K562 (cell line): ENCODE results near the gene CEP131. TPM values are rescaled to one million over a fixed set of nuclear protein-coding genes. Genes with fewer than 3 reads are reported as not detected.

Experiments used
- ATAC-seq: fragments of 200-7000 bp; cut with Tn5 transposase; 3 replicates; pipeline ENCODE4 v1.9.1; 2020; ENCODE audit warnings: moderate library complexity
- BruUV-seq: library from RNA; stranded (reverse); fragments of 400-500 nt; replicated peaks from 2 replicates; lab custom pipeline; 2021; lab: Mats Ljungman, UMichigan
- CTCF ChIA-PET: fragments of 300-600 bp; formaldehyde crosslinking; extraction: SDS; loops from one replicate; lab custom pipeline; 2021; ENCODE audit warnings: low intra/inter-chr PET ratio; lab: Yijun Ruan, JAX
- POLR2A ChIA-PET: fragments of 300-600, 350-650 bp; sonication (Branson Sonifier 250); formaldehyde crosslinking; extraction: SDS; loops from one replicate; lab custom pipeline; 2021; ENCODE audit warnings: antibody characterized with exemption, inconsistent platforms; lab: Yijun Ruan, JAX
- DNase-seq, 4 experiments: peaks; one replicate each; pipeline versions ENCODE4 v3.0.0 to v3.0.0-alpha.2; 2011 to 2018; ENCODE audit warnings: low spot score in 3 of 4, mixed read lengths in 3 of 4; ENCODE audit errors: extremely low read depth in 1 of 4
- FAIRE-seq: peaks from 2 replicates; lab custom pipeline; 2011; peaks lifted over from hg19 to GRCh38; lab: Jason Lieb, UNC
- H2AFZ ChIP-seq: 2 replicates; pipeline ENCODE4 v1.6.0; 2011; ENCODE audit warnings: low read depth, low read length, control low read depth, inconsistent platforms
- H3K27ac ChIP-seq: fragments of 200-600 bp; 3 replicates; pipeline ENCODE4 v1.8.0; 2011; ENCODE audit warnings: low read depth, mild to moderate bottlenecking, control low read depth, inconsistent platforms, low read length, moderate library complexity, mixed read lengths; ENCODE audit errors: extremely low read depth
- H3K27me3 ChIP-seq, 2 experiments: fragments of 300-600 bp in 1 of 2; 2 replicates in 1 of 2; 3 replicates in 1 of 2; pipeline versions ENCODE4 v1.6.0 to v1.8.0; 2011; ENCODE audit warnings: inconsistent platforms in 2 of 2, low read length in 2 of 2, mild to moderate bottlenecking in 1 of 2, mixed read lengths in 1 of 2, moderate library complexity in 1 of 2; ENCODE audit not compliant: control insufficient read depth in 2 of 2, insufficient read depth in 2 of 2
- H3K36me3 ChIP-seq: fragments of 300-600 bp; 3 replicates; pipeline ENCODE4 v1.8.0; 2011; ENCODE audit warnings: mild to moderate bottlenecking, low read length, inconsistent platforms; ENCODE audit not compliant: control insufficient read depth, insufficient read depth
- H3K4me1 ChIP-seq, 2 experiments: fragments of 200-600 bp in 1 of 2; replicated peaks in 1 of 2; 2 replicates in 1 of 2; 3 replicates in 1 of 2; pipeline versions ENCODE4 v1.5.1 to v1.8.0; 2011; ENCODE audit warnings: inconsistent platforms in 2 of 2, low read length in 2 of 2, mild to moderate bottlenecking in 1 of 2, mixed read lengths in 1 of 2, moderate library complexity in 1 of 2; ENCODE audit not compliant: control insufficient read depth in 2 of 2, insufficient read depth in 2 of 2
- H3K4me2 ChIP-seq: 2 replicates; pipeline ENCODE4 v1.6.1; 2011; ENCODE audit warnings: low read length, control low read depth, inconsistent platforms, mixed read lengths; ENCODE audit not compliant: insufficient read depth
- H3K4me3 ChIP-seq: fragments of 200-600 bp; sonication (generic), shearing (Covaris generic); 2 replicates; pipeline ENCODE4 v1.5.1; 2016; ENCODE audit warnings: control low read depth, inconsistent platforms
- H3K79me2 ChIP-seq: fragments of 200-600 bp; 3 replicates; pipeline ENCODE4 v1.8.0; 2011; ENCODE audit warnings: low read length, inconsistent platforms; ENCODE audit not compliant: control insufficient read depth, insufficient read depth
- H3K9ac ChIP-seq, 2 experiments: 2 replicates each; pipeline versions ENCODE4 v1.6.0 to v1.6.1; 2011; ENCODE audit warnings: low read depth in 2 of 2, low read length in 2 of 2, control low read depth in 1 of 2, inconsistent platforms in 1 of 2, mild to moderate bottlenecking in 1 of 2, mixed read lengths in 1 of 2; ENCODE audit not compliant: insufficient read depth in 1 of 2
- H3K9me1 ChIP-seq: one replicate; pipeline ENCODE4 v1.6.0; 2011; ENCODE audit warnings: inconsistent platforms, mild to moderate bottlenecking, low read length, moderate library complexity; ENCODE audit not compliant: control insufficient read depth, insufficient read depth
- H3K9me3 ChIP-seq: replicated peaks from 2 replicates; pipeline ENCODE4 v1.5.1; 2011; ENCODE audit warnings: low read depth, low read length, inconsistent platforms; ENCODE audit not compliant: control insufficient read depth, insufficient read depth
- H4K20me1 ChIP-seq: replicated peaks from 2 replicates; pipeline ENCODE4 v1.6.1; 2011; ENCODE audit warnings: low read length, inconsistent platforms, mixed read lengths; ENCODE audit not compliant: control insufficient read depth, insufficient read depth
- ELF4 ChIP-seq: fragments of 450-650 bp; formaldehyde crosslinking; IDR thresholded peaks from 2 replicates; pipeline ENCODE4 v1.4.0; 2022; ENCODE audit warnings: missing genetic modification characterization
- HDAC6 ChIP-seq: IDR thresholded peaks from 2 replicates; pipeline ENCODE4 v1.6.1; 2012; ENCODE audit warnings: low read depth, mild to moderate bottlenecking, control low read depth, inconsistent platforms, low read length, moderate library complexity
- KDM1A ChIP-seq, 2 experiments: fragments of 450-650 bp; IDR thresholded peaks; 2 replicates each; pipeline ENCODE4 v1.6.1; 2016; ENCODE audit warnings: mild to moderate bottlenecking in 2 of 2
- KLF16 ChIP-seq: IDR thresholded peaks from 2 replicates; pipeline ENCODE4 v1.6.1; 2016; ENCODE audit warnings: antibody characterized with exemption
- MYBL2 ChIP-seq, 2 experiments: fragments of 450-650 bp in 1 of 2; sonication (generic) in 1 of 2; formaldehyde crosslinking in 1 of 2; IDR thresholded peaks; 2 replicates each; pipeline versions ENCODE4 v1.6.1 to v1.8.1; 2017 to 2022; ENCODE audit warnings: borderline replicate concordance in 1 of 2, inconsistent platforms in 1 of 2, low read depth in 1 of 2, mild to moderate bottlenecking in 1 of 2, missing genetic modification reagents in 1 of 2, moderate library complexity in 1 of 2
- NFRKB ChIP-seq: fragments of 450-650 bp; IDR thresholded peaks from 2 replicates; pipeline ENCODE4 v1.6.1; 2016; ENCODE audit warnings: low read depth
- PHF20 ChIP-seq: fragments of 450-650 bp; IDR thresholded peaks from 2 replicates; pipeline ENCODE4 v1.6.1; 2018; ENCODE audit not compliant: partially characterized antibody
- POLR3A ChIP-seq: IDR thresholded peaks from 2 replicates; pipeline ENCODE4 v1.6.1; 2011; ENCODE audit warnings: borderline replicate concordance, mild to moderate bottlenecking, moderate library complexity; ENCODE audit not compliant: insufficient read length, insufficient read depth; ENCODE audit errors: extremely low read depth
- PTBP1 ChIP-seq: fragments of 200-400 bp; formaldehyde crosslinking; IDR thresholded peaks from 2 replicates; pipeline ENCODE4 v1.6.1; 2017; ENCODE audit warnings: low read depth, low read length
- SP1 ChIP-seq: sonication (generic); formaldehyde crosslinking; IDR thresholded peaks from 2 replicates; pipeline ENCODE4 v1.8.1; 2022; ENCODE audit warnings: mild to moderate bottlenecking, missing genetic modification reagents
- WGBS: fragments of 100-300 bp; shearing (Covaris generic); methylation state at CpG from one replicate; pipeline ENCODE4 v1.1.6; 2016; ENCODE audit warnings: low coverage, mixed read lengths; ENCODE audit not compliant: insufficient coverage; ENCODE audit errors: missing lambda C conversion rate; 5-methylcytosine and 5-hydroxymethylcytosine counted together
- in situ Hi-C: fragments of 300-500 bp; cut with MboI; formaldehyde crosslinking; loops from 4 replicates; pipeline ENCODE4 v1.15.0; 2018; ENCODE audit warnings: inconsistent platforms, mixed read lengths
- intact Hi-C: fragments of 100-400 bp; cut with micrococcal nuclease; formaldehyde crosslinking; loops from 2 replicates; pipeline ENCODE4 v1.14.2; 2022
- polyA plus RNA-seq, 8 experiments: library from polyadenylated mRNA; depleted of rRNA in 4 of 8; stranded (reverse) in 5 of 8; unstranded in 3 of 8; fragments of >200 nt; fragmentation: Nextera tagmentation in 2 of 8; fragmentation: Illumina TruSeq in 1 of 8; extraction: Ambion mirVana in 2 of 8; extraction: Trizol in 1 of 8; gene quantifications; 2 replicates each; pipeline versions ENCODE4 v1.2.1 to v1.2.3, GENCODE V29; 2011 to 2014; ENCODE audit warnings: inconsistent platforms in 1 of 8, missing spikeins in 1 of 8
- total RNA-seq, 7 experiments: library from RNA; depleted of rRNA in 6 of 7; stranded (reverse); fragments of >200 nt in 6 of 7; fragmentation: Illumina TruSeq in 2 of 7; extraction: Trizol in 2 of 7; gene quantifications; 2 replicates each; pipeline versions ENCODE4 v1.2.1 to v1.2.3, GENCODE V29; 2011 to 2021; ENCODE audit warnings: low replicate concordance in 1 of 7

Gene CEP131
- total and polyA plus RNA-seq, 9 of the 15 experiments (the other 6 are each of a cell fraction or from before 2014, with no cell fraction given), result 0.24 to 21.2 (median 2.3) TPM

DNA sequence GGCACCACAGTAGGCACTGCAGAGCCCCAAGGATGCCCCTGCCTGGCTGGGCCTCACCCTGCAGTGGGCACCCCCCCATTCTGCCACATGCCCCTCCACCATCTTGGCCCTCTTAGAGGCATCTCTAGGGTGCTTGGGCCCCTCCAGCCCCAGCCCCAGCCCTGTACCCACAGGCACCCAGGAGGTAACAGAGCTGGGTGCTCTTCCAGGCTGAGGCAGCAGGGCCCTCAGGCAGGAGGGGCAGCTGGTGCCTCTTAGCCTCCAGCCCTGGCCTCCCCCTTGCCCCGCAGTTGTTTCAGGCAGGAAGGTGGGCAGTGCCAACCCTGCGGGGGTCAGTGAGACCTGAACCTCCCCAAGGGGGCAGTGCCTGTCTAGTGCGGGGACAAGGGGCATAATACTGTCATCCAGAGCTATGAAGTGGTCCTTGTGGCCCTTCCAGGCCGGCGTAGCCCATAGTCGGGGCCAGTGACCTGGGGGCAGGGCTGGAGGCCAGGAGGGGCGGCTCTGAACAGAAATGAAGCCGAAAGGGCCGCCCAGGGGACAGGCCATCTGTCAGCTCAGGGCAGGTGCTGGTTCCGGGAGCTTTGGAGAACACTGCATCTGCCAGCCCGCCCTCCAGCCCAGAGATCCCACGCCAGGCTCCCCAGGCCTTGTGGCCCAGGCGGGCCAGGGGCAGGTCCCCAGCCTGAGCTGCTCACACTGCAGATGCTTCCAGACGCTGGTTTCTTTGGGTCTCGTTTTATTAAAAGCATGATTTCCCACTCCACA lies 51.9 kb downstream of the CEP131 start (continued):
- TF ChIP-seq KLF16 (no peak), SP1 (no peak), POLR3A (no peak)

DNA sequence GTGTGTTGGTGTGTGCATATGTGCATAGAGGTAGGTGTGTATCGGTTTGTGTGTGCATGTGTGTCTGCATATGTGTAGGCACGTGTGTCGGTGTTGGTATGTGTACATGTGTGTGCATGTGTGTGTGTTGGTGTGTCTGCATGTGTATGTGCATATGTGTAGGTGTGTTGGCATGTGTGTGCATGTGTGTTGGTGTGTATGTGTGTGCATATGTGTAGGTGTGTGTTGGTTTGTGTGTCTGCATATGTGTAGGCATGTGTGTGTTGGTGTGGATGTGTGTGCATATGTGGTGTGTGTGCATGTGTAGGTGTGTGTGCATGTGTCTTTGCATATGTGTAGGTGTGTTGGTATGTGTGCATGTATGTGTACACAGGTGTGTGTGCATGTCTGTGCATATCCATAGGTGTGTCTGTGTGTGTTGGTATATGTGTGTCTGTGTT lies 52.9 kb downstream of the CEP131 start:
- Histone ChIP-seq H3K79me2 (no peaks in the 10 kb centered on the region), H3K36me3 (no peaks in the 10 kb centered on the region), H4K20me1 (0 out of 2 replicates have a peak, but pooled peaks cover 5% of the 10 kb centered on the region), H3K4me1 (peaks cover 0 to 27% of the 10 kb centered on the region in 2 experiments; a peak in 3 of 5 replicates), H3K9ac (no peak overlapping the region), H3K9me1 (no peaks in the 10 kb centered on the region), H3K4me3 (no peak overlapping the region), H3K27ac (no peak overlapping the region), H3K9me3 (no peaks in the 10 kb centered on the region; the same call in none of the 2 replicates), H2AFZ (no peak overlapping the region), H3K27me3 (peaks cover 8 to 49% of the 10 kb centered on the region in 2 experiments; a peak in 3 of 5 replicates), H3K4me2 (no peak overlapping the region)
- 20% methylated on average over 3 of the region's 3 CpGs for WGBS
- ChIA-PET CTCF (no interaction called here), POLR2A (no interaction called here)
- DNase-seq (no peak), FAIRE-seq (no peak), ATAC-seq (no peak)
- in situ Hi-C loops (no loop called here), intact Hi-C loops (no loop called here)
- no TSS peak for BruUV-seq
- TF ChIP-seq KDM1A (IDR thresholded peaks at IDR 0.05) (0 out of 4 replicates have a peak, but pooled peaks of 1 of the 2 experiments have one; percentile 25), PHF20 (peak; percentile 65), PTBP1 (no peak), HDAC6 (no peak), MYBL2 (IDR thresholded peaks at IDR 0.05; ENCODE audit: low read depth) (no peak), MYBL2 (CRISPR knock-in tag; IDR thresholded peaks at IDR 0.05; ENCODE audit: borderline replicate concordance) (peak; percentile 43; the same call in 1 of the 2 replicates), ELF4 (CRISPR knock-in tag) (0 out of 2 replicates have a peak, but pooled peaks have one; percentile 20), NFRKB (0 out of 2 replicates have a peak, but pooled peaks have one; percentile 41)
